ENCODE measurements around the gene A1CF. TPM values are rescaled to one million over a fixed set of nuclear protein-coding genes. Genes with fewer than 3 reads are reported as not detected.

Gene A1CF
- total and polyA plus RNA-seq, 2 experiments from 2014 or later: 25.4 to 47.6 TPM

GRCh38 chr10:50798297-50798696 lies 87.1 kb downstream of the A1CF start:
- no peaks in the 10 kb centered on the region for H3K36me3 ChIP-seq (replicated peaks; ENCODE audit: insufficient read depth, low read depth)
- 84% methylated on average over 3 of the region's 3 CpGs for WGBS (ENCODE audit: low lambda C conversion rate, missing lambda C conversion rate)
- H2AFZ ChIP-seq: no peak overlapping the region

DNA sequence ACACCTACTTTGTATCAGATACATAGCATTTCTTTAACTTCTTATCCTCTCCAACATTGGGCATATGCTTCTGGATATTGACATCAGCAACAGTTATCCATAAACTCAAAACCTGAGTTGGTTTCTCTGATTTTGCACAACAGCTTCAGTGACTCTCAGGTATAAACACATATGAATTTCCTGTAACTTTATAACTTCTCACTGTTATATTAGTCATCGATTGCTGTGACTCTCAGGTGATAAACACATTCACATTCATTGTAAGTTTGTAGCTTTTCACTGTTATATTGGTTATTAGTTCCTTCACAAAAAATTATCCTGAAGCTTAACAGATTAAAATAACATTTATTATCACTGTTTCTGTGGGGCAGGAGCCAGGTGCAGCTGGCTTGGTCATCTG lies 88.7 kb downstream of the A1CF start:
- 92% methylated on average over 1 of the region's 1 CpG for WGBS (ENCODE audit: low lambda C conversion rate, missing lambda C conversion rate)
- no peak for TF ChIP-seq EZH2phosphoT487 (IDR thresholded peaks at IDR 0.05; ENCODE audit: low read depth, severe bottlenecking, unreplicated experiment)
- no peak for TF ChIP-seq EZH2 (IDR thresholded peaks at IDR 0.05; ENCODE audit: borderline replicate concordance)
- TF ChIP-seq, protein P1, sequence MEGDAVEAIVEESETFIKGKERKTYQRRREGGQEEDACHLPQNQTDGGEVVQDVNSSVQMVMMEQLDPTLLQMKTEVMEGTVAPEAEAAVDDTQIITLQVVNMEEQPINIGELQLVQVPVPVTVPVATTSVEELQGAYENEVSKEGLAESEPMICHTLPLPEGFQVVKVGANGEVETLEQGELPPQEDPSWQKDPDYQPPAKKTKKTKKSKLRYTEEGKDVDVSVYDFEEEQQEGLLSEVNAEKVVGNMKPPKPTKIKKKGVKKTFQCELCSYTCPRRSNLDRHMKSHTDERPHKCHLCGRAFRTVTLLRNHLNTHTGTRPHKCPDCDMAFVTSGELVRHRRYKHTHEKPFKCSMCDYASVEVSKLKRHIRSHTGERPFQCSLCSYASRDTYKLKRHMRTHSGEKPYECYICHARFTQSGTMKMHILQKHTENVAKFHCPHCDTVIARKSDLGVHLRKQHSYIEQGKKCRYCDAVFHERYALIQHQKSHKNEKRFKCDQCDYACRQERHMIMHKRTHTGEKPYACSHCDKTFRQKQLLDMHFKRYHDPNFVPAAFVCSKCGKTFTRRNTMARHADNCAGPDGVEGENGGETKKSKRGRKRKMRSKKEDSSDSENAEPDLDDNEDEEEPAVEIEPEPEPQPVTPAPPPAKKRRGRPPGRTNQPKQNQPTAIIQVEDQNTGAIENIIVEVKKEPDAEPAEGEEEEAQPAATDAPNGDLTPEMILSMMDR (IDR thresholded peaks at IDR 0.05; ENCODE audit: poor library complexity): no peak
- no peak for DNase-seq (ENCODE audit: low spot score)

More at GRCh38 chr10:50798297-50798696, 87.1 kb downstream of the A1CF start:
- H4K20me1 ChIP-seq (ENCODE audit: insufficient read depth, poor library complexity, severe bottlenecking): no peaks in the 10 kb centered on the region
- no peaks in the 10 kb centered on the region for H3K27me3 ChIP-seq
- no peaks in the 10 kb centered on the region for H3K9me2 ChIP-seq (replicated peaks; ENCODE audit: insufficient read depth)
- H3K9me3 ChIP-seq (ENCODE audit: low read depth): no peaks in the 10 kb centered on the region
- H3K79me2 ChIP-seq: no peaks in the 10 kb centered on the region
- no peaks in the 10 kb centered on the region for H3K4me1 ChIP-seq (ENCODE audit: insufficient read depth)
- TF ChIP-seq, protein P1 (IDR thresholded peaks at IDR 0.05; ENCODE audit: poor library complexity): no peak
- TF ChIP-seq EZH2 (IDR thresholded peaks at IDR 0.05; ENCODE audit: borderline replicate concordance) (no peak), EZH2phosphoT487 (IDR thresholded peaks at IDR 0.05; ENCODE audit: low read depth, severe bottlenecking, unreplicated experiment) (no peak)
- no peak overlapping the region for H3K4me3 ChIP-seq
- no peak for DNase-seq (ENCODE audit: low spot score)
- H3K4me2 ChIP-seq: no peak overlapping the region
- H3K27ac ChIP-seq: no peak overlapping the region

DNA sequence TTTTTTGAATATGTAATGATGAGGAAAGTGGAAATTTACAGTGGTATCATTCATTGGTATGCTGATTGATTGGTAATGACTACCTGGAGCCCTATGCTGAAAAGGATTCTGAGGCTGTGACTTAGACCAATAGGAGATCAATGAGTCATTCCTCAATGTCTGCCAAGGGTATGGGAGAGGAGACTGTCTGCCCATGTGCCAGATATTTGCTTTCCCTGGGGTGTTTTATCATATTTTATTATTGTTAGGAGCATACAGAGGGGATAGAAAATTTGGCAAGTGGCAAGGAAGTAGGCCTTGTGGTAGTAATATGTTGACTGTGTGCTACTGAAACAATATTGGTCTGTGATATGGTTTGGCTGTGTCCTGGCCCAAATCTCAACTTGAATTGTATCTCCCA lies 90.9 kb downstream of the A1CF start:
- Histone ChIP-seq H3K27ac (no peak overlapping the region), H2AFZ (no peak overlapping the region), H3K27me3 (no peaks in the 10 kb centered on the region), H3K4me3 (no peak overlapping the region), H3K4me2 (no peak overlapping the region), H3K9me2 (replicated peaks; ENCODE audit: insufficient read depth) (no peaks in the 10 kb centered on the region), H3K9me3 (ENCODE audit: low read depth) (no peaks in the 10 kb centered on the region), H3K36me3 (replicated peaks; ENCODE audit: insufficient read depth, low read depth) (no peaks in the 10 kb centered on the region), H3K4me1 (ENCODE audit: insufficient read depth) (no peaks in the 10 kb centered on the region), H3K79me2 (no peaks in the 10 kb centered on the region), H4K20me1 (ENCODE audit: insufficient read depth, poor library complexity, severe bottlenecking) (no peaks in the 10 kb centered on the region)
- no peak for DNase-seq (ENCODE audit: low spot score)
- TF ChIP-seq, protein P1 (IDR thresholded peaks at IDR 0.05; ENCODE audit: poor library complexity): no peak
- no peak for TF ChIP-seq EZH2 (IDR thresholded peaks at IDR 0.05; ENCODE audit: borderline replicate concordance)
- no peak for TF ChIP-seq EZH2phosphoT487 (IDR thresholded peaks at IDR 0.05; ENCODE audit: low read depth, severe bottlenecking, unreplicated experiment)

More for the DNA sequence above, 88.7 kb downstream of the A1CF start:
- H3K4me1 ChIP-seq (ENCODE audit: insufficient read depth): no peaks in the 10 kb centered on the region
- no peaks in the 10 kb centered on the region for H3K36me3 ChIP-seq (replicated peaks; ENCODE audit: insufficient read depth, low read depth)
- no peak overlapping the region for H3K4me2 ChIP-seq
- no peaks in the 10 kb centered on the region for H4K20me1 ChIP-seq (ENCODE audit: insufficient read depth, poor library complexity, severe bottlenecking)
- H3K4me3 ChIP-seq: no peak overlapping the region
- H2AFZ ChIP-seq: no peak overlapping the region
- no peaks in the 10 kb centered on the region for H3K79me2 ChIP-seq
- no peaks in the 10 kb centered on the region for H3K9me2 ChIP-seq (replicated peaks; ENCODE audit: insufficient read depth)
- no peaks in the 10 kb centered on the region for H3K9me3 ChIP-seq (ENCODE audit: low read depth)
- no peaks in the 10 kb centered on the region for H3K27me3 ChIP-seq
- H3K27ac ChIP-seq: no peak overlapping the region

Data from hepatocyte (in vitro differentiated cells).